Activated T-helper 1 cell treated with anti-CD3 and anti-CD28 coated beads, Interleukin-12 subunit alpha, Interleukin-12 subunit beta, Interleukin-2, Interleukin-4 antibody, amounts not matched to agents 30 ng/mL and 10 ng/mL and 1 ng/mL, durations not matched to agents 14 hours and 24 hours and 36 hours (primary cell): Measurements from ENCODE around the gene ADIPOR2. TPM values are rescaled to one million over a fixed set of nuclear protein-coding genes. Genes with fewer than 3 reads are reported as not detected.

Experiments used
- DNase-seq: peaks from one replicate; pipeline ENCODE4 v3.0.0; 2021; ENCODE audit warnings: low spot score
- H3K27ac Mint-ChIP-seq: one replicate; pipeline ENCODE4 v1.8.0; 2021; ENCODE audit warnings: mild to moderate bottlenecking, mixed read lengths
- H3K27me3 Mint-ChIP-seq: one replicate; pipeline ENCODE4 v1.8.0; 2022; ENCODE audit warnings: mild to moderate bottlenecking, moderate library complexity, mixed read lengths; ENCODE audit not compliant: insufficient read depth
- H3K36me3 Mint-ChIP-seq: one replicate; pipeline ENCODE4 v1.8.0; 2021; ENCODE audit warnings: low read depth, mixed read lengths
- H3K4me1 Mint-ChIP-seq: one replicate; pipeline ENCODE4 v1.8.0; 2021; ENCODE audit warnings: low read depth, mixed read lengths
- H3K4me3 Mint-ChIP-seq: one replicate; pipeline ENCODE4 v1.8.0; 2021; ENCODE audit warnings: mild to moderate bottlenecking, moderate library complexity, mixed read lengths
- H3K9me3 Mint-ChIP-seq: one replicate; pipeline ENCODE4 v1.8.0; 2021; ENCODE audit warnings: mixed read lengths
- intact Hi-C: fragments of 100-400 bp; cut with micrococcal nuclease; formaldehyde crosslinking; loops from one replicate; pipeline ENCODE4 v1.15.1; 2024
- total RNA-seq: library from RNA; stranded (reverse); gene quantifications from 2 replicates; pipeline ENCODE4 v1.2.3, GENCODE V29; 2022

Gene ADIPOR2
- total RNA-seq, 1 donor from 2014 or later: 69.4 TPM

- no peak overlapping the region for H3K27ac Mint-ChIP-seq
- intact Hi-C loops: no loop called here
- no peak for DNase-seq
- H3K4me3 Mint-ChIP-seq: no peak overlapping the region
- H3K4me1 Mint-ChIP-seq: no peaks in the 10 kb centered on the region
- no peaks in the 10 kb centered on the region for H3K36me3 Mint-ChIP-seq
- H3K9me3 Mint-ChIP-seq: no peaks in the 10 kb centered on the region
- peaks cover 12% of the 10 kb centered on the region for H3K27me3 Mint-ChIP-seq
These were observed 144.6 kb downstream of the ADIPOR2 start for GRCh38 chr12:1835211-1836131.

- intact Hi-C loops: no loop called here
- no peaks in the 10 kb centered on the region for H3K4me1 Mint-ChIP-seq
- H3K27me3 Mint-ChIP-seq: peaks cover 6% of the 10 kb centered on the region
- H3K27ac Mint-ChIP-seq: no peak overlapping the region
- no peak overlapping the region for H3K4me3 Mint-ChIP-seq
- H3K36me3 Mint-ChIP-seq: no peaks in the 10 kb centered on the region
- no peak for DNase-seq
- H3K9me3 Mint-ChIP-seq: no peaks in the 10 kb centered on the region
These were observed 145.5 kb downstream of the ADIPOR2 start for GRCh38 chr12:1836241-1836803.

DNA sequence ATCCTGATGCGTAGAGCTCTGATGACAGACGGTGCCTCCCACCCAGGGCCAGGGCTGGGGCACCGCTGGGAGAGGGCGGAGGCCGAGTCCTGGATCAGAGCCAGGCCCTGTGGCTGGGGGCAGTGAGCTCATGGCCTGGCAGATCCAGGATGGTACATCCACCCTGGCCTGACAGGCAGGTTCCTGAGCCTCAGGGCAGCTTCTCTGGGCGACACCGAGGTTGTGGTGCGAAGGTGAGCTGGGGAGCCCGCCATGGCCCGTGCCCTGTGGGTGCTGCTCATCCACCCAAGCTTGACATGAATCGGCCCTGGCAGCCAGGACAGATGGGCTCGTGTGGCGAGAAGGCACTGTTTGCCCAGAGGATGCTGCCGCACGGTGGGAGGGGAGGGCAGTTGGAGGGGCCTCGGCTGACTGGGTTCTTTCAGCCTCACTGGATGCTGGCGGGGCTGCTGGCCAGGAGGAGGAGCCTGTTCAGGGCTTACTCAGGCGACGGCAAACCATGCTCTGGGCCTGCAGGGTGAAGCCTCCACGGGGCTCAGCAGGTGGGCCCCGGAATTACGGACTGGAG lies 146.1 kb downstream of the ADIPOR2 start:
- no peak overlapping the region for H3K4me3 Mint-ChIP-seq
- intact Hi-C loops: no loop called here
- H3K27ac Mint-ChIP-seq: no peak overlapping the region
- H3K27me3 Mint-ChIP-seq: peaks cover 4% of the 10 kb centered on the region
- DNase-seq: no peak
- H3K9me3 Mint-ChIP-seq: no peaks in the 10 kb centered on the region
- no peaks in the 10 kb centered on the region for H3K4me1 Mint-ChIP-seq
- no peaks in the 10 kb centered on the region for H3K36me3 Mint-ChIP-seq

DNA sequence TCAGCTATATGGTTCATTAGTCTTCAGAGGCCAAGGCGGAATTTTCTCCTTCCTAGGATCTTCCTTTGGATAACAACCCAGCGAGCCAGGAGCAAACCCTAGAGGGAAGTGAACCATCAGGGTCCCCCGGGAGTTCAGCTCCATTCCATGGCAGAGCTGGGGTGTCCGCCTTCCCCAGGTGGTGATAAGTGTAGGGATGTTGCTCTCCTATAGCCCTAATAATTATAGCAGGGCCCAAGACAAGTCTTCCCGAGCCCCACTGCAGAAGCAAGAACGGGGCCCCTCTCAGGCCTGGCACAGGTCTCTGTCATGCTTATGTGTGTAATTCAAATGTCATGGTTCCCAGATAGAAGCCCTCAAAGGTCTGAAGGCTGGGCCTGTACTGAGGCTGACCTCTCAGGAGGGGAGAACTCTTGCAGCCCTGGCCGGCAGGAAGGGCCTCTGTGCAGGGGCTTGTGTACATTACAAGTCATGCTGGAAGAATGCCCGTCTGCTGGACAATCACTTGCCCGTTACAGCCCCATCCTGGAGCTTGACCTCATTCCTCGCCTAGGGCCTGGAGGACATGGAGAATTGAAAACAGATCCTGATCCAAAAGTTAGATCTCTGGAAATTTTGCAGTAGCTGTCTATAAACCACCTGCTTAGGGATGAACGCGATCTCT lies 146.8 kb downstream of the ADIPOR2 start:
- intact Hi-C loops: no loop called here
- Mint-ChIP-seq H3K4me3 (no peak overlapping the region), H3K4me1 (no peaks in the 10 kb centered on the region), H3K27ac (no peak overlapping the region), H3K9me3 (no peaks in the 10 kb centered on the region), H3K36me3 (no peaks in the 10 kb centered on the region), H3K27me3 (peaks cover 2% of the 10 kb centered on the region)
- DNase-seq: no peak

Other genes starting within 250 kb of the ADIPOR2 start
- gene FBXL14, start 96.5 kb upstream of the ADIPOR2 start, total RNA-seq: 19.4 and 20.4 TPM in 2 replicates
- gene WNT5B, start 61.8 kb upstream of the ADIPOR2 start, total RNA-seq: 1.1 and 2.0 TPM in 2 replicates
- gene LRTM2, start 129.5 kb downstream of the ADIPOR2 start, total RNA-seq: not detected in 2 replicates
- gene CACNA2D4, start 227.6 kb downstream of the ADIPOR2 start, total RNA-seq: 6.1 and 6.3 TPM in 2 replicates